H1 (cell line): ENCODE data around the gene COQ2. TPM values are rescaled to one million over a fixed set of nuclear protein-coding genes. Genes with fewer than 3 reads are reported as not detected.

Experiments used
- RFX5 ChIP-seq: IDR thresholded peaks from 2 replicates; pipeline ENCODE4 v1.6.1; 2011; ENCODE audit warnings: low read depth, low read length, improper control_type of control experiment, borderline replicate concordance
- polyA plus RNA-seq, 7 experiments: library from polyadenylated mRNA; depleted of rRNA in 3 of 7; stranded (reverse) in 5 of 7; unstranded in 2 of 7; fragments of >200 nt in 5 of 7; fragments of 200-250 nt in 2 of 7; gene quantifications; 1 replicate in 5 of 7; 2 replicates in 1 of 7; 4 replicates in 1 of 7; pipeline versions ENCODE4 v1.2.1 to v1.2.3, GENCODE V29; 2011 to 2013; ENCODE audit warnings: missing spikeins in 2 of 7, mixed read lengths in 2 of 7
- total RNA-seq: library from RNA; stranded (reverse); fragmentation: NEBNext Ultra II Directional; extraction: Animal tissue kit (Norgen Biotek cat#: 25700); gene quantifications from 2 replicates; pipeline ENCODE4 v1.2.1, GENCODE V29; 2021

The COQ2 gene
- total and polyA plus RNA-seq, 2 of the 8 experiments (the other 6 are each of a cell fraction or from before 2014, with no cell fraction given): 21.5 to 22.9 TPM

DNA sequence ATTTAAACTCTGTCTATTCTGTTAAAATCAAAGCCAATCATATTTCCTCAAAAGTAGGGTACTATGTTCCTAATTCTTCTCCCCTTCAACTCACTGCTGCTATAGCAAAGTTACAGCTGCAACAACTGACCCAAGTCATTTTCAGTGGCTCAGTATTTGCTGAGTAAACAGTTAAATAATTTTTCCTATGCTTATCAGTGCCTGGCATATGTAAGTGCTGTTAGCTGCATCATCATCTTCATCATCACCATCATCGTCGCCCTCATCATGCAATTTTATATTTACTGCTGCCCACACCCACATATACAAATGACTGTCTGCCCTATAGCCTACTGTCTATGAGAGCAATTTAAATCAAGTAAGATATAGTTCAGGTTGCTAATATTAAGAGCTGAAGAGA lies 21.9 kb downstream of the COQ2 start (continued):
- TF ChIP-seq RFX5: no peak
- TF ChIP-seq, all 59 proteins: peak for 0
